DOHH2 (cell line): ENCODE results near the gene RPS6KB2.
"Not testable (repeated sequence)": the region's sequence is repeated elsewhere in the genome, so short reads cannot be mapped to it uniquely, and the experiment has no call there.

Experiments used
- H3F3A ChIP-seq: fragments of 200-600 bp; sonication (generic), shearing (Covaris generic); 2 replicates; pipeline ENCODE4 v1.6.0; 2016; ENCODE audit warnings: antibody characterized with exemption, mild to moderate bottlenecking; ENCODE audit not compliant: control insufficient read depth, insufficient read depth
- H3K27ac ChIP-seq: fragments of 200-600 bp; sonication (generic); 2 replicates; pipeline ENCODE4 v1.5.1; 2014; ENCODE audit warnings: low read depth, mild to moderate bottlenecking, low read length, moderate library complexity
- H3K27me3 ChIP-seq: fragments of 200-600 bp; sonication (generic); 2 replicates; pipeline ENCODE4 v1.6.1; 2014; ENCODE audit warnings: mild to moderate bottlenecking, low read length, mixed read lengths; ENCODE audit not compliant: control insufficient read depth
- H3K36me3 ChIP-seq: fragments of 200-600 bp; sonication (generic); 2 replicates; pipeline ENCODE4 v1.6.1; 2014; ENCODE audit warnings: mild to moderate bottlenecking, low read length, moderate library complexity, mixed read lengths; ENCODE audit not compliant: control insufficient read depth
- H3K4me1 ChIP-seq: fragments of 200-600 bp; sonication (generic); 2 replicates; pipeline ENCODE4 v1.6.1; 2014; ENCODE audit warnings: mild to moderate bottlenecking, low read length, mixed read lengths; ENCODE audit not compliant: control insufficient read depth
- H3K4me2 ChIP-seq: fragments of 200-600 bp; sonication (generic); 2 replicates; pipeline ENCODE4 v1.6.0; 2014; ENCODE audit warnings: mild to moderate bottlenecking, low read length, moderate library complexity
- H3K4me3 ChIP-seq: fragments of 200-600 bp; sonication (generic); 2 replicates; pipeline ENCODE4 v1.5.1; 2014; ENCODE audit warnings: mild to moderate bottlenecking, low read length, mixed read lengths
- H3K79me2 ChIP-seq: fragments of 200-600 bp; sonication (generic); 2 replicates; pipeline ENCODE4 v1.6.1; 2014; ENCODE audit warnings: mild to moderate bottlenecking, low read length, mixed read lengths; ENCODE audit not compliant: control insufficient read depth
- H3K9me2 ChIP-seq: fragments of 200-600 bp; sonication (generic); replicated peaks from 2 replicates; pipeline ENCODE4 v1.6.1; 2014; ENCODE audit warnings: mild to moderate bottlenecking, low read length, mixed read lengths; ENCODE audit not compliant: control insufficient read depth
- H3K9me3 ChIP-seq: fragments of 200-600 bp; sonication (generic); 2 replicates; pipeline ENCODE4 v1.6.1; 2014; ENCODE audit warnings: antibody characterized with exemption, low read length, mixed read lengths; ENCODE audit not compliant: control insufficient read depth, insufficient read depth
- H4K20me1 ChIP-seq: fragments of 200-600 bp; sonication (generic); 2 replicates; pipeline ENCODE4 v1.6.0; 2014; ENCODE audit warnings: low read depth, mild to moderate bottlenecking, antibody characterized with exemption, low read length, moderate library complexity; ENCODE audit not compliant: control insufficient read depth, insufficient read depth
- CTCF ChIP-seq: fragments of 200-600 bp; sonication (generic); IDR thresholded peaks from one replicate; pipeline ENCODE4 v1.5.1; 2014; ENCODE audit warnings: antibody characterized with exemption, mild to moderate bottlenecking, low read depth, low read length; ENCODE audit not compliant: poor library complexity, severe bottlenecking
- EZH2phosphoT487 ChIP-seq: fragments of 200-600 bp; sonication (generic); IDR thresholded peaks from 2 replicates; pipeline ENCODE4 v1.6.1; 2017; ENCODE audit warnings: borderline replicate concordance, mild to moderate bottlenecking, antibody characterized with exemption, low read length, moderate library complexity, mixed read lengths

The RPS6KB2 gene

GRCh38 chr11:67422891-67423290, 5.4 kb upstream of the RPS6KB2 start:
- Histone ChIP-seq H4K20me1 (no peaks in the 10 kb centered on the region), H3K36me3 (no peaks in the 10 kb centered on the region), H3K4me3 (no peak overlapping the region), H3K27ac (no peak overlapping the region), H3K9me3 (no peaks in the 10 kb centered on the region), H3F3A (peaks cover 2% of the 10 kb centered on the region; the same call in 1 of the 2 replicates), H3K4me2 (no peak overlapping the region), H3K4me1 (peaks cover 40% of the 10 kb centered on the region), H3K9me2 (no peaks in the 10 kb centered on the region), H3K27me3 (no peaks in the 10 kb centered on the region), H3K79me2 (no peaks in the 10 kb centered on the region)
- TF ChIP-seq CTCF (no peak), EZH2phosphoT487 (no peak)

- Histone ChIP-seq H3K4me1 (peaks cover 35% of the 10 kb centered on the region), H3K27ac (no peak overlapping the region)
Measured at GRCh38 chr11:67423466-67423865, 4.8 kb upstream of the RPS6KB2 start.

GRCh38 chr11:67423891-67424613, 4.2 kb upstream of the RPS6KB2 start:
- Histone ChIP-seq H3K79me2 (peaks cover 7% of the 10 kb centered on the region), H3K27me3 (no peaks in the 10 kb centered on the region), H3K4me1 (peaks cover 31% of the 10 kb centered on the region), H3K9me2 (no peaks in the 10 kb centered on the region), H3K27ac (no peak overlapping the region), H3K36me3 (no peaks in the 10 kb centered on the region), H3K4me2 (no peak overlapping the region), H4K20me1 (no peaks in the 10 kb centered on the region), H3F3A (no peaks in the 10 kb centered on the region), H3K4me3 (no peak overlapping the region), H3K9me3 (no peaks in the 10 kb centered on the region)
- TF ChIP-seq CTCF (no peak), EZH2phosphoT487 (no peak)

More at GRCh38 chr11:67423466-67423865, 4.8 kb upstream of the RPS6KB2 start:
- peaks cover 2% of the 10 kb centered on the region for H3K79me2 ChIP-seq
- no peaks in the 10 kb centered on the region for H3K36me3 ChIP-seq
- no peaks in the 10 kb centered on the region for H3F3A ChIP-seq
- H3K9me2 ChIP-seq = no peaks in the 10 kb centered on the region
- TF ChIP-seq CTCF (no peak), EZH2phosphoT487 (no peak)
- no peak overlapping the region for H3K4me3 ChIP-seq
- H3K4me2 ChIP-seq = no peak overlapping the region
- H4K20me1 ChIP-seq = no peaks in the 10 kb centered on the region
- no peaks in the 10 kb centered on the region for H3K9me3 ChIP-seq
- H3K27me3 ChIP-seq = no peaks in the 10 kb centered on the region

- H4K20me1 ChIP-seq, H3K27me3 ChIP-seq, H3K9me3 ChIP-seq, H3K9me2 ChIP-seq, H3F3A ChIP-seq: not testable (repeated sequence)
- peaks cover 26% of the 10 kb centered on the region for H3K36me3 ChIP-seq
- peak overlapping the region; percentile 73 for H3K4me2 ChIP-seq
- H3K4me1 ChIP-seq = peaks cover 15% of the 10 kb centered on the region
- H3K4me3 ChIP-seq = peak overlapping the region; percentile 73
- H3K79me2 ChIP-seq = peaks cover 31% of the 10 kb centered on the region
- peak overlapping the region; percentile 29 for H3K27ac ChIP-seq
Measured at GRCh38 chr11:67427364-67427859, 882 bp upstream of the RPS6KB2 start.
